AG08396 (cell line): ENCODE results near the gene IPO8.
"Not testable (repeated sequence)": the region's sequence is repeated elsewhere in the genome, so short reads cannot be mapped to it uniquely, and the experiment has no call there.

Experiments used
- DNase-seq: peaks from one replicate; pipeline ENCODE4 v3.0.0; 2012; ENCODE audit warnings: low spot score, mixed read lengths

The IPO8 gene

GRCh38 chr12:30604302-30604701 is 91.4 kb downstream of the IPO8 start:
- DNase-seq: not testable (repeated sequence)

- DNase-seq: no peak
Observed at GRCh38 chr12:30603129-30603528, 92.5 kb downstream of the IPO8 start.

GRCh38 chr12:30602678-30603077 is 93.0 kb downstream of the IPO8 start:
- no peak for DNase-seq

GRCh38 chr12:30599608-30600007 is 96.1 kb downstream of the IPO8 start:
- no peak for DNase-seq

- DNase-seq: no peak
Observed at GRCh38 chr12:30598889-30599288, 96.8 kb downstream of the IPO8 start.

- no peak for DNase-seq
Observed at GRCh38 chr12:30595742-30596141, 99.9 kb downstream of the IPO8 start.

GRCh38 chr12:30594509-30594908 is 101.2 kb downstream of the IPO8 start:
- DNase-seq: no peak

GRCh38 chr12:30588572-30588971 is 107.1 kb downstream of the IPO8 start:
- not testable (repeated sequence) for DNase-seq

GRCh38 chr12:30587782-30588181 is 107.9 kb downstream of the IPO8 start:
- no peak for DNase-seq

- DNase-seq: no peak
Observed at GRCh38 chr12:30585877-30586276, 109.8 kb downstream of the IPO8 start.

GRCh38 chr12:30582943-30583342 is 112.7 kb downstream of the IPO8 start:
- peak; percentile 16 for DNase-seq

GRCh38 chr12:30580344-30580743 is 115.3 kb downstream of the IPO8 start:
- no peak for DNase-seq
